HG02852 (cell line): ENCODE measurements around the gene NTM.

Experiments
- ATAC-seq: cut with Tn5 transposase; IDR thresholded peaks from one replicate; pipeline ENCODE4 v1.9.1; 2021; ENCODE audit warnings: mild to moderate bottlenecking, moderate library complexity; ENCODE audit not compliant: unreplicated experiment

NTM gene

GRCh38 chr11:132114185-132114584, 743.8 kb downstream of the NTM start:
- ATAC-seq, result no peak

GRCh38 chr11:132114743-132115142, 744.3 kb downstream of the NTM start:
- ATAC-seq, result no peak

- ATAC-seq, result no peak
Observed at GRCh38 chr11:132115454-132115853, 745.0 kb downstream of the NTM start.

- ATAC-seq, result no peak
Observed at GRCh38 chr11:132116516-132116915, 746.1 kb downstream of the NTM start.

GRCh38 chr11:132118661-132119060, 748.2 kb downstream of the NTM start:
- no peak for ATAC-seq

GRCh38 chr11:132119573-132119972, 749.2 kb downstream of the NTM start:
- no peak for ATAC-seq

- no peak for ATAC-seq
Observed at GRCh38 chr11:132122735-132123134, 752.3 kb downstream of the NTM start.

- no peak for ATAC-seq
Observed at GRCh38 chr11:132123449-132123848, 753.0 kb downstream of the NTM start.

- no peak for ATAC-seq
Observed at GRCh38 chr11:132123854-132124835, 753.7 kb downstream of the NTM start.

GRCh38 chr11:132125988-132126871, 755.8 kb downstream of the NTM start:
- no peak for ATAC-seq

- ATAC-seq, result no peak
Observed at GRCh38 chr11:132126973-132127899, 756.8 kb downstream of the NTM start.

- no peak for ATAC-seq
Observed at GRCh38 chr11:132127900-132128288, 757.5 kb downstream of the NTM start.

- no peak for ATAC-seq
Observed at GRCh38 chr11:132131047-132131446, 760.6 kb downstream of the NTM start.

- ATAC-seq, result no peak
Observed at GRCh38 chr11:132131961-132132360, 761.5 kb downstream of the NTM start.

GRCh38 chr11:132134322-132134721, 763.9 kb downstream of the NTM start:
- no peak for ATAC-seq

- no peak for ATAC-seq
Observed at GRCh38 chr11:132137289-132137980, 767.0 kb downstream of the NTM start.

GRCh38 chr11:132137981-132138313, 767.5 kb downstream of the NTM start:
- ATAC-seq, result no peak

GRCh38 chr11:132139181-132139580, 768.8 kb downstream of the NTM start:
- no peak for ATAC-seq

- ATAC-seq, result no peak
Observed at GRCh38 chr11:132140056-132140455, 769.6 kb downstream of the NTM start.

- no peak for ATAC-seq
Observed at GRCh38 chr11:132142121-132142520, 771.7 kb downstream of the NTM start.
